ENCODE results near the gene TBC1D12.

DNA sequence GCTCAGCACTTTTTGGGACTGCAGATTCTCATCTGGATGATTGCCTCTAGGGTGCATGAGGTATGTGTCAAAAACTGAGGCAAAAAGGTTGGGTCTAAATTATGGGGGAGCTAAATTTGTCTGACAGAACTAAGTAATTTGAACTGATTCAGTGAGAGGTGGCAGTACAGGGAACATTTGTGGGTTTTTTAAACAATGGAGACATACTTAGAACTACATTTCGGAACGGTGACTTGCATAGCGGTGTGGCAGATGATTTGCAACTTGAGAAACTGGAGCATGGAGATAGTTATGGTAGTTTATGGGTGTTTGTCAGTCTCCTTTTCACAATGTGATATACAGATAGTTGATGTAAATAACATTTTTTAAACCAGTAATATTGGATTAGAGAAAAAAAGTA, 14.6 kb downstream of the TBC1D12 start:
- TF ChIP-seq POLR2A (IDR thresholded peaks at IDR 0.05) = no peak
- TF ChIP-seq, protein P1, sequence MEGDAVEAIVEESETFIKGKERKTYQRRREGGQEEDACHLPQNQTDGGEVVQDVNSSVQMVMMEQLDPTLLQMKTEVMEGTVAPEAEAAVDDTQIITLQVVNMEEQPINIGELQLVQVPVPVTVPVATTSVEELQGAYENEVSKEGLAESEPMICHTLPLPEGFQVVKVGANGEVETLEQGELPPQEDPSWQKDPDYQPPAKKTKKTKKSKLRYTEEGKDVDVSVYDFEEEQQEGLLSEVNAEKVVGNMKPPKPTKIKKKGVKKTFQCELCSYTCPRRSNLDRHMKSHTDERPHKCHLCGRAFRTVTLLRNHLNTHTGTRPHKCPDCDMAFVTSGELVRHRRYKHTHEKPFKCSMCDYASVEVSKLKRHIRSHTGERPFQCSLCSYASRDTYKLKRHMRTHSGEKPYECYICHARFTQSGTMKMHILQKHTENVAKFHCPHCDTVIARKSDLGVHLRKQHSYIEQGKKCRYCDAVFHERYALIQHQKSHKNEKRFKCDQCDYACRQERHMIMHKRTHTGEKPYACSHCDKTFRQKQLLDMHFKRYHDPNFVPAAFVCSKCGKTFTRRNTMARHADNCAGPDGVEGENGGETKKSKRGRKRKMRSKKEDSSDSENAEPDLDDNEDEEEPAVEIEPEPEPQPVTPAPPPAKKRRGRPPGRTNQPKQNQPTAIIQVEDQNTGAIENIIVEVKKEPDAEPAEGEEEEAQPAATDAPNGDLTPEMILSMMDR (IDR thresholded peaks at IDR 0.05) = no peak

All from uterus (tissue), 2 donors.